ENCODE measurements around the gene TIMD4.
"Not testable (repeated sequence)": the region's sequence is repeated elsewhere in the genome, so short reads cannot be mapped to it uniquely, and the experiment has no call there.

TIMD4 gene

GRCh38 chr5:156963125-156963524 lies at the start of gene TIMD4:
TSS of gene TIMD4 (minus strand) at chr5:156963226. CDS start at chr5:156963198, 28 bp downstream.
- no peak for DNase-seq

GRCh38 chr5:157006262-157006661 lies 43.2 kb upstream of the TIMD4 start:
- no peak for DNase-seq

GRCh38 chr5:157004893-157005551 lies 42.0 kb upstream of the TIMD4 start:
- DNase-seq: no peak

- DNase-seq: no peak
Observed at GRCh38 chr5:156991714-156992113, 28.7 kb upstream of the TIMD4 start.

- no peak for DNase-seq
Observed at GRCh38 chr5:156984064-156984463, 21.0 kb upstream of the TIMD4 start.

- DNase-seq: no peak
Observed at GRCh38 chr5:156981481-156981880, 18.5 kb upstream of the TIMD4 start.

GRCh38 chr5:156974328-156974727 lies 11.3 kb upstream of the TIMD4 start:
- DNase-seq: no peak

DNA sequence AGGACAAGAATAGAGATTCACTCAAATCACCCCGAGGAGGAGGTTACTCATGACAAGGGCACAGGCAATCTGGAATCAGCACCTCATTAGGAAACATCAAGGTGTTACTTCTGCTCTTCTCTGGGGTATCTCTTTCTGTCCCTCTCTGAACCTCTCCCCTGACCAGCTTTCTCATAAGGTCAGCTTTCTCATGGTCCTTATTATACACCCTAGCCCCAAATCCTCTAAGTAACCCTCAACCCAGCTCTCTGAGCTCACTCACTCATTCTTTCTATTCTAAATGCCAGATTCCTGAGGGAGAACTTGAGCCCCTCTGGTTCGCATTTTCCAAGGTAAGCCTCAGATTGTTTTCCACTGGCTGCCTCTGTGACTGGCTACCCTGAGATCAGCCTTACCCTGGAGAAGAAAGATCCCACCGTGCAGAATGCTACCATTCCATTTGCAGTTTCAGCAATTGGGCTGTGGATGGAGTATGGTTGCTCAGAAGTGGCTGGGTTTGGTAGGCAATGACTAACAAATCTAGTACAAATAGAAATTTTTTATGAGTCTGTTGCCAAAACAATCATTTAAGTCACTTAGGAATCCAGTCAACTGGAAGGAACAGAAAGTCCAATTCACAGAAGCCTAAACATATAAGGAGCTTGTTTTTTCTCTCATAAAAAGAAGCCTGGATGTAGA lies 9.0 kb upstream of the TIMD4 start:
- DNase-seq: no peak

GRCh38 chr5:156971415-156971814 lies 8.4 kb upstream of the TIMD4 start:
- no peak for DNase-seq

- DNase-seq: not testable (repeated sequence)
Observed at GRCh38 chr5:156967386-156967785, 4.4 kb upstream of the TIMD4 start.

DNA sequence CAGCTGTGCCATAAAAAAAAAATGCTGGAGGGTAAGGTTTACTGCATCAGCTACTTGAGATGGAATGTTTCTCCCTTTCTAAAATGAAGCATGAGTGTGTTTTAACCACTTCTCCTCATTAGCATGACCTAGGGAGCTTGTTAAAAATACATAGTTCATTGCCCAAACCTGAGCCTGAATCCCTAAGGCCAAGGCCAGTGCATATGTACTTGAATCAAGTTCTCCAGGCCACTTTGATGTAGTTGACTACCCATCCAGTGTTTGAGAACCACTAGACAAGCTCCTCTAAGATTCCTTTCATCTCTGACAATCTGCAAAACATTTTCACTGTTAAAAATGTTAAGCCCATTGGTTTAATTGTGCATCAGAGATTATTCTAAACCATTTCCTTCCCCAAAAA lies 6.7 kb downstream of the TIMD4 start:
- no peak for DNase-seq

GRCh38 chr5:156951359-156951758 lies 11.7 kb downstream of the TIMD4 start:
- no peak for DNase-seq

DNA sequence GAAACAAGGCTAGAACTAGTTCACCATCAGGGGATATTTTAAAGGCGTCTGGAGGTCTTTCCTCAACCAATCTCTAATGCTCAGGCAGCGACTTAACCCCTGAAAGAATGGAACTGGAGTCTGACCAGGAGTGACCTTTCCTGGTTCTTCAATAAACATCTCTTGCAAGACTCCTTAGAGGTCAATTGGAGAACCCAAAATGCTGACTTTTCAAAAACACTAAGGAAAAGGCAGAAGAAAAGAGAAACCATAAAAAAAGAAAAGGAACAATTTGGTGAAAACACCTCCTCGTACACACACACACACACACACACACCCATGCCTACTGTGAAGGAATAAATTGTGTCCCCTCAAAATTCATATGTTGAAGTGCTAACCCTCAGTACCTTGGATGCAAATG lies 12.3 kb downstream of the TIMD4 start:
- DNase-seq: no peak

- no peak for DNase-seq
Observed at GRCh38 chr5:156949424-156949823, 13.6 kb downstream of the TIMD4 start.

GRCh38 chr5:156947925-156948324 lies 15.1 kb downstream of the TIMD4 start:
- no peak for DNase-seq

DNA sequence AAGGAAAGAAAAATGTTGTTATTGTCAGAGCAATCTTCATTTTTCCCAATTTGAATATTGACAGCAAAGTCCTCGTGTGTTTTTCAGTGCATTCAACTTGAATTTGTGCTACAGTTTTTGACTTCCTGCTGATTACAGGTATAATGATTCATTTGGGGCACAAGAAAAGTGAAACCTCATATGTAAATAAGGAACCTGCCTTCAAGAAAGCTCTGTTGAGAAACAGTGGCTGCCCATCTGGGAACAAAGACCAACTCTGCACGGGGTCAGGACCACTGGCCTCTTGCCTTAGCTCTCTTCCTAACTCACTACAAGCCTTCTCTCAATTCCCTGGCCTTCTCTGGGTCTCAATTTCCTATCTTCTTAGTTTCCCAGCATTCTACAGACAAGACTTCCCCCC lies 21.0 kb downstream of the TIMD4 start:
- no peak for DNase-seq

- DNase-seq: not testable (repeated sequence)
Observed at GRCh38 chr5:156940462-156940861, 22.6 kb downstream of the TIMD4 start.

GRCh38 chr5:156936972-156937371 lies 26.1 kb downstream of the TIMD4 start:
- DNase-seq: no peak

DNA sequence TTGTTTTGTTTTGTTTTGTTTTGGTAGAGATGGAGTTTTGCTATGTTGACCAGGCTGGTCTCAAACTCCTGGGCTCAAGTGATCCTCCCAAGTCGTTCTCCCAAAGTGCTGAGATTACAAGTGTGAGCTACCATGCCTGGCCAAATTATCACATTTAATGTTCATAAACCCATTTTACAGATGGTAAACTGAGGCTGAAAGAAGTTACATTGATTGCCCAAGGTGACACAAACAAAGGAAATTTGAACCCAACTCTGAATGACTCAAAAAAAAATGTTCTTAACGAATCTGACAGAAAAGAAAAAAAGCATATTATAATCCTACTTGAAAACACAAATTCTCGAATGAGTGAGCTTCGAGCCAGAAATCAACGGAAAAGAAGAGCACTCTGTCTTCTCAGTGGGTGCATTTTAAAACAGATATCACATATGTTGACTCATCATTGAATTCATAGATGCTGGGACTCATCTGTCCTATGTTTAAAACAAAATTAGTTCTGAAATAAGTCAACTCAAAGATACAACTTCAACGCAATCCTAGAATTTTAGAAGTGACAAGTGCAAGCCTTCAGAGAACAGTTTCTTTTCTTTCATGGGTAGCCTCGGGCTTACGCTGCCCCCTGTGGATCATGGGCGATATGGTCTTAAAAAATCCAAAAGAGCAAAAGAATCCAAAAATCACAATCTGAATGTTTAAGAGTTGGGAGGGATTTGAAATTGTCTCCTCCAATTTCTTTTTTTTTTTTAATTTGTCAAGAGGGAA lies 28.4 kb downstream of the TIMD4 start:
- no peak for DNase-seq

DNA sequence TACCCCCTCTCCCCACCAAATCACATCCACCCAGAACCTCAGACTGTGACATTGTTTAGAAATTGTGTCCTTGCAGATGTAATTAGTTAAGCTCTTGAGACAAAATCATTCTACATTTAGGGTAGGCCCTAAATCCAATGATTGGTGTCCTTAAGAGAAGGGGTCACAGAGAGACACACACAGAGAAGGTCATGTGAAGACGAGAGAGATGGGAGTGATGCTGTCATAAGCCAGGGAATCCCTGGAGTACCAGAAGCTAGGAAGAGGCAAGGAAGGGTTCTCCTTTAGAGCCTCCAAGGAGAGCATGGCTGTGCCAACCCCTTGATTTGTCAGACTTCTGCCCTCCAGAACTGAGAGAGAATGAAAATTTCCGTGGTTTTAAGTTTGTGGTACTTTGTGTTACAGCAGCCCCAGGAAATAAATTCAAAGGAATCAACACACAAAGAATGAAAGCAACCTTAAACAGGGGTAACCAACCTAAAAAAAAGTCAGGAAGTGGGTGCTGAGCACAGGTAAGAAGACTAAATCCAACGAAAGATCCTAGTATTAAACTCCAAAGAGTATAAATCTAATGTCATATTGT lies 33.6 kb downstream of the TIMD4 start:
- DNase-seq: no peak

GRCh38 chr5:156927545-156927944 lies 35.5 kb downstream of the TIMD4 start:
- no peak for DNase-seq

DNA sequence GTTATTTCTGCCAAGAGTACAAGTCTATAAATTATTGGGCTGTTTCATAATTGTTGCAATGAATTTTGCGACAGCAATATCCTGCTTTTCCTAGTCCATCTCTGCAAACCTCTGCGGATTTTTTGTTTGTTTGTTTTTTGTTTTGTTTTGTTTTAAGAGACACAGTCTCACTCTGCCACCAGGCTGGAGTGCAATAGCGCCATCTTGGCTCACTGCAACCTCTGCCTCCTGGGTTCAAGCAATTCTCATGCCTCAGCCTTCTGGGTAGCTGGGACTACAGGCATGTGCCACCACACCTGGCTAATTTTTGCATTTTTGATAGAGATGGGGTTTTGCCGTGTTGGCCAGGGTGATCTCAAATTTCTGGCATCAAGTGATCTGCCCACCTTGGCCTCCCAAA lies 37.3 kb downstream of the TIMD4 start:
- not testable (repeated sequence) for DNase-seq

DNA sequence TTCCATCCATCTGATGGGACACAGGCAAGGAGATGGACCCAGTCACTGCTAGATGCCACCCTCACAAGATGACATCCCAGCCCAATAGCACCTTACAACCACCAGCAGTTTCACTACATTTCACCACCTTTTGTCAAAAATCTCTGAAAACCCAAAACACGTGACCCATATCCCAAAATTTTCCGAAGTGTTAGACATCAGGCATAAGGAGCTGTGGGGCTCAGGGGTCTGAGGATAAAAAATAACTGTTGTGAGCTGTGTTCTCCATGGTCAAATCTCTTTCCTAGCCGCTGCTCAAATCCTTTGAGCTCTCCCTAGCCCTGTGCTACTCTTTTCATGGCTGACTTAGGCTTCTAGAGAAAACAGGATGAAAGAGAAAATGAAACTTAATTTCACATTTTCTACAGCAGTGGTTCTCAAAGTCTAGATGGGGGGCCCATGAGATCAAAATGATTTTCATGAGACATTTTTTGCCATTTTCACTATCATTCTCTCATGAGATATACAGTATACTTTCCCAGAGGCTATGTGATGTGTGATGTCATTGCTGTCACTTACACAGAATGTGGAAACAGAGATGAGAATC lies 40.7 kb downstream of the TIMD4 start:
- no peak for DNase-seq
